GM20431 (cell line): Measurements from ENCODE around the gene TTYH1.

ENCODE experiments used
- in situ Hi-C: fragments of 300-500 bp; cut with MseI, MboI; formaldehyde crosslinking; loops from one replicate; pipeline ENCODE4 v1.15.0; 2020; ENCODE audit warnings: low sequenced_read_pairs; ENCODE audit not compliant: unreplicated experiment

TTYH1 gene

GRCh38 chr19:54391589-54392061 is 23.6 kb upstream of the TTYH1 start:
- in situ Hi-C loops = no loop called here

GRCh38 chr19:54392105-54392504 is 23.2 kb upstream of the TTYH1 start:
- in situ Hi-C loops = no loop called here

- in situ Hi-C loops = no loop called here
Measured at GRCh38 chr19:54393381-54393780, 21.9 kb upstream of the TTYH1 start.

- in situ Hi-C loops = no loop called here
Measured at GRCh38 chr19:54395685-54396084, 19.6 kb upstream of the TTYH1 start.

GRCh38 chr19:54399189-54399588 is 16.1 kb upstream of the TTYH1 start:
- in situ Hi-C loops = no loop called here

GRCh38 chr19:54400913-54401312 is 14.4 kb upstream of the TTYH1 start:
- in situ Hi-C loops = no loop called here

- in situ Hi-C loops = no loop called here
Measured at GRCh38 chr19:54403054-54403453, 12.2 kb upstream of the TTYH1 start.

- in situ Hi-C loops = no loop called here
Measured at GRCh38 chr19:54405628-54406027, 9.6 kb upstream of the TTYH1 start.

- in situ Hi-C loops = no loop called here
Measured at GRCh38 chr19:54407780-54408179, 7.5 kb upstream of the TTYH1 start.

GRCh38 chr19:54408456-54409026 is 6.7 kb upstream of the TTYH1 start:
- in situ Hi-C loops = no loop called here

GRCh38 chr19:54411033-54411432 is 4.2 kb upstream of the TTYH1 start:
- in situ Hi-C loops = no loop called here

GRCh38 chr19:54412877-54413276 is 2.4 kb upstream of the TTYH1 start:
- in situ Hi-C loops = no loop called here

GRCh38 chr19:54414156-54414555 is 1.1 kb upstream of the TTYH1 start:
- in situ Hi-C loops = no loop called here

GRCh38 chr19:54415901-54416673 is 823 bp downstream of the TTYH1 start:
- in situ Hi-C loops = no loop called here

- in situ Hi-C loops = no loop called here
Measured at GRCh38 chr19:54416695-54417491, 1.6 kb downstream of the TTYH1 start.

GRCh38 chr19:54418030-54418929 is 3.0 kb downstream of the TTYH1 start:
- in situ Hi-C loops = no loop called here

- in situ Hi-C loops = no loop called here
Measured at GRCh38 chr19:54418930-54419800, 3.9 kb downstream of the TTYH1 start.

GRCh38 chr19:54420068-54420382 is 4.8 kb downstream of the TTYH1 start:
- in situ Hi-C loops = no loop called here
